C4-2B (cell line): ENCODE results near the gene RANGAP1.

Experiments used
- ZFX ChIP-seq: fragments of 450-650 bp; IDR thresholded peaks from 2 replicates; pipeline ENCODE4 v1.6.1; 2017
- TF ChIP-seq, protein P1 (sequence below): fragments of 450-650 bp; conservative IDR thresholded peaks from 2 replicates; pipeline ENCODE4 v1.5.1; 2017; ENCODE audit warnings: mild to moderate bottlenecking

DNA sequence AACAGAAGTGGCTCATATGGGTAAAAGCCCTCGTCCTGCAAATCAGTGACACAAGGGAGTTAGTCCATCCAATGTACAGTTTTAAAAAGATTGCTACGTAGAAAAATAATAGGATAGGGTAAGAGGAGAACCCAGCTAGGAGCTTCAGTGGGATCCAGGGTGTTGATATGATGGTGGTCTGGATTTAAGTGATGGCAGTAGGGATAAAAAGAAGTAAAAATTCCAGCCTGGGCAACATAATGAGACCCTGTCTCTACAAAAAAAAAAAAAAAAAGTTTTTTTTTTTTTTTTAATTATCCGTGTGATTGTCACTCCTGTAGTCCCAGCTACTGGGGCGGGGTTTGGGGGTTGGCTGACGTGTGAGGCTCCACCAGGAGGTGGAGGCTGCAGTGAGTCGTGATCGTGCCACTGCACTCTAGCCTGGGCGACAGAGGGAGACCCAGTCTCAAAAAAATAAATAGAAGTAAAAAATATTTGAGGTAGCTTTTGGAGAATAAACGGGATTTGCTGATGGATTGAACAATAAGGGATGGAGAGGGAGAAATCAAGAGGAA lies 87.9 kb downstream of the RANGAP1 start:
- TF ChIP-seq, protein P1, sequence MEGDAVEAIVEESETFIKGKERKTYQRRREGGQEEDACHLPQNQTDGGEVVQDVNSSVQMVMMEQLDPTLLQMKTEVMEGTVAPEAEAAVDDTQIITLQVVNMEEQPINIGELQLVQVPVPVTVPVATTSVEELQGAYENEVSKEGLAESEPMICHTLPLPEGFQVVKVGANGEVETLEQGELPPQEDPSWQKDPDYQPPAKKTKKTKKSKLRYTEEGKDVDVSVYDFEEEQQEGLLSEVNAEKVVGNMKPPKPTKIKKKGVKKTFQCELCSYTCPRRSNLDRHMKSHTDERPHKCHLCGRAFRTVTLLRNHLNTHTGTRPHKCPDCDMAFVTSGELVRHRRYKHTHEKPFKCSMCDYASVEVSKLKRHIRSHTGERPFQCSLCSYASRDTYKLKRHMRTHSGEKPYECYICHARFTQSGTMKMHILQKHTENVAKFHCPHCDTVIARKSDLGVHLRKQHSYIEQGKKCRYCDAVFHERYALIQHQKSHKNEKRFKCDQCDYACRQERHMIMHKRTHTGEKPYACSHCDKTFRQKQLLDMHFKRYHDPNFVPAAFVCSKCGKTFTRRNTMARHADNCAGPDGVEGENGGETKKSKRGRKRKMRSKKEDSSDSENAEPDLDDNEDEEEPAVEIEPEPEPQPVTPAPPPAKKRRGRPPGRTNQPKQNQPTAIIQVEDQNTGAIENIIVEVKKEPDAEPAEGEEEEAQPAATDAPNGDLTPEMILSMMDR: no peak; the same call in 1 of the 2 replicates
- TF ChIP-seq ZFX: no peak
